DMS114 treated with DMSO at 0.1 percent for 48 hours (cell line): ENCODE data around the gene ARHGEF7.

Experiments used
- DNase-seq: peaks from one replicate; lab custom pipeline; 2025; ENCODE audit not compliant: unreplicated experiment; lab: John Stamatoyannopoulos, UW

Gene ARHGEF7

GRCh38 chr13:111216166-111216960 lies 101.3 kb downstream of the ARHGEF7 start:
- no peak for DNase-seq

GRCh38 chr13:111217641-111218040 lies 102.5 kb downstream of the ARHGEF7 start:
- no peak for DNase-seq

DNA sequence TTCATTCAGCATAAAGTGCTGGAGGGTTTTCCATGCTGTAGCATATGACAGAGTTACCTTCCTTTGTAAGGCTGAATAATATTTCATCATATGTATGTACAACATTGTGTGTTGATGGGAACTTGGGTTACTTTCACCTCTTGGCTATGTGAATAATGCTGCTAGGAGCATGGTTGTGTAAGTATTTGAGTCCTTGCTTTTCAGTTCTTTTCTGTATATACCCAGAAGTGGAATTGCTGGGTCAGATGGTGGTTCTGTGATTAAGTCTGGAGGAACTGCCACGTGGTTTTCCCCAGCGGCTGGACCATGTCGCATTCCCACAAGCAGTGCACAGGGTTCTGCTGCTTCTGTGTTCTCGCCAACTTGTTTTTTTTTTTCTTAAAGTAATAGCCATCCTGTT lies 104.2 kb downstream of the ARHGEF7 start:
- no peak for DNase-seq

GRCh38 chr13:111219950-111220349 lies 104.8 kb downstream of the ARHGEF7 start:
- no peak for DNase-seq

GRCh38 chr13:111225166-111225565 lies 110.1 kb downstream of the ARHGEF7 start:
- DNase-seq, result no peak

DNA sequence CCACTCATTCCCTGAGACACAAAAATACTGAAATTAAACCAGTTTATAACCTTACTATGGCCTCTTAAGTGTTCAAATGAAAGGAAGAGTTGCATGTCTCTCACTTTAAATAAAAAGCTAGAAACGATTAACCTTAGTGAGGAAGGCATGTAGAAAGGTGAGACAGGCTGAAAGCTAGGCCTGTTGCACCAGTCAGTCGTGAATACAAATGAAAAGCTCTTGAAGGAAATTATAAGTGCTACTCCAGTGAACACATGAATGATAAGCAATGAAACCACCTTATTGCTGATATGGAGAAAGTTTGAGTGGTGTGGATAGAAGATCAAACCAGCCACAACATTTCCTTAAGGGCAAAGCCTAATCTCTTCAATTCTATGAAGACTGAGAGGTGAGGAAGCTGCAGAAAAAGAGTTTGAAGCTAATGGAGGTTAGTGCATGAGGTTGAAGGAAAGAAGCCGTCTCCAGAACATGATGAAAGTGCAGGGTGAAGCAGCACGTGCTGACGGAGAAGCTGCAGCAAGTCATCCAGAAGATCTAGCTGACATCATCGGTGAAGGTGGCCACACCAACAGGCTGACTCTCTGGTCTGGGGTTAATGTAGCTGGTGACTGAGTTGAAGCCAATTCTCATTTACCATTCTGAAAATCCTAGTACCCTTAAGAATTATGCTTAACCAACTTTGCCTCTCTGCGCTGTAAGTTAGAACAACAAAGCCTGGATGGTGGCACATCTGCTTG lies 110.9 kb downstream of the ARHGEF7 start:
- DNase-seq, result no peak

GRCh38 chr13:111227405-111227804 lies 112.3 kb downstream of the ARHGEF7 start:
- no peak for DNase-seq

DNA sequence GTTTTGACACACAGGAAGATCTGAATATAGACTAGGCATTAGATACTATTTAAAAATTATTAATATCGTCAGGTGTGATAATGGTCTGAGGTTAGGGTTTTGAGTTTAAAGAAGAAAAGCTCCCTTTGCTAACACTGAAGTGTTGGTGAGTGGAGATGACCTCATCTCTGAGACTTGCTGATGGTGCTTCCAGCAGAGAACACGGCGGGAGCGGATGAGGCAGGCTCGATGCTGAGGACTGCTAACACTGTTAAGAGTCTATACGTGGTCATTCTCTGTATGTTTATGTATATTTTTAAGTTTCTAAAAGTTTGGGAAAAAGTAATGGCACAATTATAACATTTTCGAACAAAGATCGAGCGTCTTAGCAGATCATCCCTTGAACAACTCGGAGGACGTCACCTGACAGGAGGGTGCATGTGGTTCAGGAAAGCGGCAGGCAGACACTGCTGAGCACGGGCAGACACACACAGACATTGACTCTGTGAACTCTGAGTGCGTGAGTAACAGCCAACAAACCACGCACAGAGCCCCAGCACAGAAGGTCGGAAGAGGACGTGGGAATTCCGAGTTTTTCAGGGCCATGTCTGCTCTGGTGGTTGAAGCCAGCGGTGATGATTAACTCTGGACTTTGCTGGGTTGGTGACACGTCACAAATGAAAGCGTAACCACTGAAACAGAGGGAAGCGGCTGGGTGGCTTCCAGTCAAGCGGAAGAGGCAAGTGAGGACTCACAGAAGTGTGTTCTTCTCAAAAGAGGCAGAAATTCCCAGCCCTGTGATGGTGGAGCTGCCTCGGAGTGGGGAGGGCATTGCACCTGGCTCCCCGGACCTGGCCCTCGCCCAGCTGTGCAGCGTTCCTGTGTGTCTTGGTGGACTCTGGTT lies 113.4 kb downstream of the ARHGEF7 start:
- DNase-seq, result no peak

DNA sequence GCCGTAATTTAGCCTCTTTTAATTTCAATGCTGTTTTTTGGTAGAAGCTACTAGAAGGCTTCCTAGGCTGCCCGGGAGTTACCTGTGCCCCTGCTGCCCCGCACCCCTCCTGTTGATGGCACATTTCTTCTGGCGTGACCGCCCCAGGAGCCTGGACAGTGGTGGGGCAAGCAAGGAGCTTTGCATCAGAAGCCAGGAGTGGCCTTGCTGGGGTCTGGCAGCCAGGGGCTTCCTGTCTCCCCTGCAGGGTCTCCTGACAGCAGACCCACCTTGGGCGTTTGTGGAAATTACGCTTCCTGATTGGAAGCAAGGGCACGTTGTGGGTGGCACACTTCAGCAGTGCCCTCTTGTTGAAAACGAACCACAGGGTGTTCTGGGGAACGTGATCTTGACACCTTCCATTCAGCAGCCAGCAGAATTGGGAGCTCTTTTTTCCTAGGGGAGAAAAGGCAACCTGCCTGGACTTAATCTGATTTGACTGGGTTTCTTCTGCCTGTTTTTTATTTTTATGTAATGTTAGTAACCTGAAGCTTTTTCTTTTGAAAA lies 115.3 kb downstream of the ARHGEF7 start:
- no peak for DNase-seq

DNA sequence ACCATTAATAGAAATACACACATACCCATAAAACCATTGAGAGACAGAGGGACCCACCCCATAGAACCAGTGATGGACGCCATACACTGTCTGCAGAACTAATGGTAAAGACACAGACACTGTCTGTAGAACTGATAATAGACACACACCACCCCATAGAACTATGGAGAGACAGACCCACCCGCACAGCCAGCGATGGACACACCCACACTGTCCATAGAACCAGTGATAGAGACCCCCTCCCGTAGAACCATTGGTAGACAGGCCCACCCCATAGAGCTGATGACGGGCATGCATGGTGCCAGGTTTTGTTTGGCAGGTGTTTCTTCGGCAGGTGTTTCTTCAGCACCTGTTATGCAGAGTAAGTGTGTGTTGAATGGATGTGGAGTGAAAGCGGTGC lies 117.1 kb downstream of the ARHGEF7 start:
- no peak for DNase-seq

- DNase-seq, result no peak
Measured at GRCh38 chr13:111233080-111233479, 118.0 kb downstream of the ARHGEF7 start.

- no peak for DNase-seq
Measured at GRCh38 chr13:111239764-111240670, 124.9 kb downstream of the ARHGEF7 start.

GRCh38 chr13:111241006-111241755 lies 126.1 kb downstream of the ARHGEF7 start:
- no peak for DNase-seq

DNA sequence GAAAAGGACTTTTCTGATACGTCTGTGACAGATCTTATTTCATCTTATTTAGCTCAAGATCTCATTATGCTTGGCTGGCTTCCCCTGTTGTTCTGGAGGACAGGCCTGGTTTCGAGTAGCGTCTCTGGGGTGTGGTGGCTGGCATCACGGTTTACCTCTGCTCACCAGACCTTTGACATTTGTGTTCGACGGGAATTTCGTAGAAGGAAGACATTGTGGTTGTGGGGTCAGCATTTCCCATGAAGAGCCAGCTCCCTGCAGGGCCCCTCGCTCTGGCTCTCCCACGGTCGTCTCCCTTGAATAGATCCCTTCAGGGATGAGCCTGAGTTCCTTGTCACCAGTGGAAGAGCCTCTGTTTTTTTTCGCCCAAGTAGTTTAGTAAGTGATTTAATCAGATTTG lies 126.8 kb downstream of the ARHGEF7 start:
- no peak for DNase-seq

DNA sequence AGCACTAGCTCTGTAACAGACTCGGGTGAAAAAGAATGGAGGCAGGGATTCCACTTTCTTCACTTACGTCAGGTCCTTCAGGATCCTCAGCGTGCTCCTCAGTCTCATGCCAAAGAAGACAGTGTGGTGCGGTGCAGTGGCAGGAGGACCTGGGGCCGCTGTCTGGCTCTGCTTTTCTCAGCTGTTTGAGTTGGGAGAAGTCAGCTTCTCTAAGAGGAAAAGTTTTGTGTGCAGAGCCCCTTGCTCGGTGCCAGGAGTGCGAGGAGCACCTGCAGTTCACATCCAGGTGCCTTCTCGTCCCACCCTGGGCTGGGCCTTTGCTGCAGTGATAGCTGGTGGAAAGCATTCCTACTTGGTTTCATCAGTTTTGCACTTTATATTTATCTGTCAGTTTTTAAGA lies 127.5 kb downstream of the ARHGEF7 start:
- no peak for DNase-seq

GRCh38 chr13:111243981-111244380 lies 128.9 kb downstream of the ARHGEF7 start:
- DNase-seq, result no peak

DNA sequence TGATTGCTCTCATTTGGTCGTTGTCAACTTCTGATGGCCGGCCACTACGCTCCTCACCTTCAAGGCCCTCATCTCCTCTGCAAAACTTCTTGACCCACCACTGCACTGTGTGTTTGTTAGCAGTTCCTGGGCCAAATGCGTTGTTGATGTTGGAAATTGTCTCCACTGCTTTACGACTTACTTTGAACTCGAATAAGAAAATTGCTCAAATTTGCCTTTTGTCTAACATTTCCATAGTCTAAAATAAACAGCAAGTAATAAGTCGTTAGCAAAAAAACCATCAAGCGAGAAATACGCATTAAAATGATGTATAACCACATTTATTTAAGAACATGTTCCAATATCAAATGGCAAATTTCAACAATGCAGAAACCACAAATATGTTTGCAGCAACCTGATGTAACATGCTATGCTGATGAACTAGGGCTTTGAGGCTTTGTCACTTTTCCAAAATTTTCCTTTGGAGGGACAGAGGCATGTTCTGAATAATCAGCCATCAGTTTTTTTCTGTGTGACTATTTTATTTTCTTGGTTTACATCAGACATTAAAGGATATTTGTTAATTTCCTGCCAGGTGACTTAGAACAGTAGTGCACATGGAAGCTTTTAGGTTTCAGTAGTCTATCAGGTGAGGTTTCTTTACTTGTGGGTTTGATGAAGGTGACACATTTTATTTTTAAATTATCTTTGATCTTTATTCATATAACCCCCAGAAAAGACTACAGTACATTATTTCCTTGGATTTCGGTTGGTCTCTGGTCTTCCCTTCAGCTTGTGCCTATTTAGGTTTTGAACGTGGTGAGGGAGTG lies 130.7 kb downstream of the ARHGEF7 start:
- no peak for DNase-seq

DNA sequence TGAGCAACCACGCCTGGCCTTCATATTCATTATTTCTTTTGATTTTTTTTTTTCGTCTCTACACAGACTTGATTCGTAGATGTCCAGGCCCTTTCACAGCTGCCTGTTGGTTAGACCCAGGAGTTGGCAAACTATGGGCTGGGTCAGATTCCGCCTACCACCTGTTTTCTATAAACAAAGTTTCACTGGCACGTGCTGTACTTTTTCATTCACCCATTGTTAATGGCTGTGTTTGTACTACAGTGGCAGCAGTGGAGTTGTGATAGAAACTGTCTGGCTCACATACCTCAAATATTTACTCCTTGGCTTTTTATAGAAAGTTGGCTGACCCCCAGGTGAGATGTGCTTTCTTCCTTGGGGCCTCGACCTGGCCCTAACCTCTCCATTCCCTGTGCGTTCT lies 132.4 kb downstream of the ARHGEF7 start:
- no peak for DNase-seq

- no peak for DNase-seq
Measured at GRCh38 chr13:111248822-111249221, 133.7 kb downstream of the ARHGEF7 start.
